ENCODE data around the gene MYLK2. TPM values are rescaled to one million over a fixed set of nuclear protein-coding genes. Genes with fewer than 3 reads are reported as not detected.

MYLK2 gene
- total RNA-seq, 2 donors from 2014 or later: 0.31 to 0.34 TPM

DNA sequence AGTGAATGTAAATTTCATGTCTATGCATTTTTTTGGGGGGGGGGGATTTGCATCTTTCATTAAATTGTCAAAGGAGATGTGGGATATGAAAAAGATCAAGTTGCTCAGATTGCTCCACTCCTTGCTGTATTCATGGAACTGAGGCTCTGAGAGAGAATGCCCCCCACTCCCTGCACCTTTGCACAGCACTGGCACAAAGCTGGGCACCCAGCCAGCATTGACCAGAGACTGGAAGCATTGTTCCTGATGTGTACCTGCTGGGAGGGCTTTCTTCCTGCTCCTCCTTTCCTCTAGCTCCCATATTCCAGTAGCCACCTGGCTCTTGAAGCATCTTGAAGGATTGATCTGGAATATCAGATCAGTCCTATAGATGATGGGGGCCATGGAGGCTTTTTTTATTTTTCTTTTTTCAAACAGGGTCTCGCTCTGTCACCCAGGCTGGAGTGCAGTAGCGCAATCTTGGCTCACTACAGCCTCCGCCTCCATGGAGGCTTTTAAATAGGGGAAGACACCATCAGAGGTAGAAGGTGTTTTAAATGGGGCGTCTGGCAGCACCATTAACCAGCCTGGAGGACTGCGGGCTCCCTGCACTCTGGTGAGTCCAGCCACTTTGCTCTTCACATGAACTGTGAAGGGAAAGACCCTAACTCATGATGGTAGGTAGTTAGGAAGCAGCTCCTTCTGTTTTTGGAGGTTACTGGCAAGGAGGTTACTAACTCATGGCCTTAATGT is 40.3 kb downstream of the MYLK2 start:
- ATAC-seq (no peak), DNase-seq (ENCODE audit: low spot score in 2 of 2) (no peak)
- H3K9me3 Mint-ChIP-seq: no peaks in the 10 kb centered on the region
- H3K27ac Mint-ChIP-seq: no peak overlapping the region
- H3K36me3 Mint-ChIP-seq: no peaks in the 10 kb centered on the region

DNA sequence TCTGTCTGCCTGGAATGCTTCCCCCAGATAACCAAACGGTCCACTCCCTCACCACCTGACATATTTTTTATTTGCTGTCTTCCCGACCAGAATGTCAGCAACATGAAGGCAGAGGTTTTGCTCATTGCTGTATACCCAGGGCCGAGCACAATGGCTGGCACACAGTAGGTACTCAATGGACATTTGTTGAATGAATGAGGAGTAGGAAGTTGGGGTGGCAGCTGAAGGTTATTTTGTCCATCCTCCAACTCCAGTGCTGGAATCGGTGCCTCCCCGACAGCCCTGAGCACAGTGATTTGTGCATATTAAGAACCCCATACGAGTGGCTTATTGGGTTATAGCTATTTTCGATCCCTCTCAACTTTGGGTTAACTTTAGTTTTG is 40.8 kb downstream of the MYLK2 start:
- no peak for ATAC-seq

DNA sequence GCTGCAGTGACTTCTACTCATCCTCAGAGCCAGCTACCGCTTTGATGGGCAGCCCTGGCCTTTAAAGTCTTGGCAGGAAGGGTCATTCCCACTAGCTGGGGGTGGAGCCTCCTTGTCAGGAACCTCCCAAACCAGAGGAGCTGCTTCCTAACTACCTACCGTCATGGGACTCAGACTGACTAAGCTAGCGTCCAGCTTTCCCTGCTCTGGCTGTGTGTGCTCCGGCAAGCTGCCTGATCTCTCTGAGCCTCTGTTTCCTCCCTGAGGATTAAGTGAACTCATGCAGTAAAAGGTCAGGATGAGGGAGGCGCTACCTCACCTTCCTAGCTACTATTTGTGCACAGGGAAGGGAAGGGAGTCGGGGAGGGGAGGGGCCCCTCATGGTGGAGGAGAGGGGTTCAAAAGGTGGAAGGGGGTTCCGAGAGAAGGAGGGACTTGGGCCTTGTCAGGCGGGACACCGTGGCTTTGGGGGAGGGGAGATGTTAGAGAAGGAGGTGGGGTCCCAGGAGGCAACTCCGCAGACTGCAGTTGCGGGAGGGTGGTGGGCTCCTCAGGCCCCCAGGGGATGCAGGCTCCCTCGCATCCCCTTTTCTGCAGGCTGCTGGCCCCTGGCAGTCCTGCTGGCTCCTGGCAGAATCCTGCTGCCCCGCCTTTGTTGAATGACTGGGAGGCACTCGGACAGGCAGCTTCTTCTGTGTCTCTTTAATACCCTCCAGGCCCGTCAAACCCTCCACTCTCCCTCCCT is 41.4 kb downstream of the MYLK2 start:
- no peak for DNase-seq (ENCODE audit: low spot score in 2 of 2)
- Mint-ChIP-seq H3K27ac (no peak overlapping the region), H3K9me3 (no peaks in the 10 kb centered on the region), H3K36me3 (no peaks in the 10 kb centered on the region)
- no peak for ATAC-seq

More for the DNA sequence above, 40.8 kb downstream of the MYLK2 start:
- H3K9me3 Mint-ChIP-seq: no peaks in the 10 kb centered on the region
- H3K36me3 Mint-ChIP-seq: no peaks in the 10 kb centered on the region
- DNase-seq (ENCODE audit: low spot score in 2 of 2): no peak
- no peak overlapping the region for H3K27ac Mint-ChIP-seq

DNA sequence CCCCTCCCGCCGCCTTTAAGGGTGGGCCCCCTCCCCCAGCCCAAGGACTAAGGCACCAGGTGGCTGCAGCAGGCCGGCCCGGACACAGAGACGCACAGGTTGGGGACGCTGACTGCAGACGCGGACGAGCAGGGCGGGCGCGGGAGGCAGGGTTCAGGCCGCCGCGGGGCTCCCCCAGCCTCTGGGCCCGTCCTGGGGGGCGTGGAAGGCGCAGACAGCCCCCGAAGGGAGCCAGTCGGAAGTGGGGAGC is 41.9 kb downstream of the MYLK2 start:
- H3K27ac Mint-ChIP-seq: no peak overlapping the region
- H3K36me3 Mint-ChIP-seq: no peaks in the 10 kb centered on the region
- ATAC-seq (peak; percentile 7 to 34), DNase-seq (ENCODE audit: low spot score in 2 of 2) (no peak)
- no peaks in the 10 kb centered on the region for H3K9me3 Mint-ChIP-seq

DNA sequence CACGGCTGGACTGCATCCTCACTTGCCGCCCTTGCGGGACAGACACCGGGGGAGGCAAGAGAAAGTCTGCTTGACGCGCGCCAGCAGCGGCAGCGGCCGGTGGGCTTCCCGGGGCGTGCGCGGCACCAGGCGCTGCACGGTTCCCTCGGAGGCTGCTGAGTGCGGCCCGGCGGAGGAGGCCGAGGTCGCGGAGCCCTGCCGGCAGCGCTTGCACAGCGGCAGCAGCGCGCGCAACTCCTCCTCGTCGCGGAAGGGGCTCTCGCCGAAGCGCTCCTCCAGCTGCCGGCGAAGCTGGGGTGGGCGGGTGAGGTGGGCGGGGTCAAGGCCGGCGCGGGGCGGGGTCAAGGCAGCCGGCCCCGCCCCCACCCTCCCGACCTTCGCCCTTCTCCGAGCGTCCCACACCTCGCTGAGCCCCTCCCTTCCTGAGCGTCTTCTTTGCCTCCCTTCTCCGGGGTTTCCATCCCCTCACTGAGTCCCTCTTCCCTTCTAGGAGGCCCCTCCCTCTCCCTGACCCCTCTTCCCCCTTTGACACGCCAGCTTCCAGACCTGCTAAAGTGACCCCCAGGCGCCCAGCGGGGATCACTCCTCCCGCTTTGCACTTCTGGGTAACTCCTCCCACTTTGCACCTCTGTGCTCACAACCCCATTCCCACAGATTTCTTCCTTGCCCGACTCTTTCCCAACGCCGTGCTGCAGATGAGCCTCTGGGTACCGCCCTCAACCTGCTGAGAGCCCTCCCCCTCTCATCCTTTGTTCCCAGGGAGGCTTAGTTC is 42.4 kb downstream of the MYLK2 start:
- ATAC-seq: peak; percentile 48 to 94
- no peak overlapping the region for H3K27ac Mint-ChIP-seq
- H3K36me3 Mint-ChIP-seq: no peaks in the 10 kb centered on the region
- DNase-seq (ENCODE audit: low spot score in 2 of 2): peak in 1 of 2 donors; percentile 67
- no peaks in the 10 kb centered on the region for H3K9me3 Mint-ChIP-seq

DNA sequence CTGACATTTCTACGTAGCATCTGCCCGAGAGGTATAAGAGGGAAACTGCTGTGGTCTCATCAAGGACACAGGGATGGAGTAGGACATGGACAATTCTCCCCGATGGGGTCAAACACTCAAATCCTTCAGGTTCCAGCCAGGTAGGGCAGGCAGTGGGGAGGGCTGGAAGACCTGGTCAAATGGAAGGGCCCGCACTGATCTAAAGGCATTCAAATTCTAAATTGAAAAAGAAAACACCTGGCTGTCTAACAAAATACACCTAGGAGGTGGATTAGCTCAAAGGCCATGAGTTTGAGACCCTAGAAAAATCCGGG is 43.0 kb downstream of the MYLK2 start:
- Mint-ChIP-seq H3K27ac (no peak overlapping the region), H3K36me3 (no peaks in the 10 kb centered on the region), H3K9me3 (no peaks in the 10 kb centered on the region)
- DNase-seq (ENCODE audit: low spot score in 2 of 2): no peak
- ATAC-seq: no peak

DNA sequence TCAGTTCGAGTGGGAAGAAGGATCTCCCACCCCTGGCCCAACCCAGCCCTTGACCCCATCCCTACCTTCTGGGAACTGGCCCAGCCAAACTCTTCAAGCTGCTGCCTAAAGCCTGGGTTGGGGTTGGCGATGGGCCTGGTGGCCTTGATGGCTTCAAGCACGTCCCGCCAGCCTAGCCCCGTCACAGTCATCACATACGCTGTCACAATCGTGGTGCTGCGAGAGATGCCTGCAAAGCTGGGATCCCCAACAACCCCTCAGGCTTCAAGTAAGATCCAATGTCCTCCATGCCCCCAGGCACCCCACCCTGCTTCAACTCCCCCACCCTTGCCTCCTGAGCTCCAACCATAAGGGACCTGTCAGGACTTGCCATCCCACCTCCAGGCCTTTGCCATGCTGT is 43.4 kb downstream of the MYLK2 start:
- Mint-ChIP-seq H3K9me3 (no peaks in the 10 kb centered on the region), H3K36me3 (no peaks in the 10 kb centered on the region), H3K27ac (no peak overlapping the region)
- ATAC-seq (no peak), DNase-seq (ENCODE audit: low spot score in 2 of 2) (no peak)

DNA sequence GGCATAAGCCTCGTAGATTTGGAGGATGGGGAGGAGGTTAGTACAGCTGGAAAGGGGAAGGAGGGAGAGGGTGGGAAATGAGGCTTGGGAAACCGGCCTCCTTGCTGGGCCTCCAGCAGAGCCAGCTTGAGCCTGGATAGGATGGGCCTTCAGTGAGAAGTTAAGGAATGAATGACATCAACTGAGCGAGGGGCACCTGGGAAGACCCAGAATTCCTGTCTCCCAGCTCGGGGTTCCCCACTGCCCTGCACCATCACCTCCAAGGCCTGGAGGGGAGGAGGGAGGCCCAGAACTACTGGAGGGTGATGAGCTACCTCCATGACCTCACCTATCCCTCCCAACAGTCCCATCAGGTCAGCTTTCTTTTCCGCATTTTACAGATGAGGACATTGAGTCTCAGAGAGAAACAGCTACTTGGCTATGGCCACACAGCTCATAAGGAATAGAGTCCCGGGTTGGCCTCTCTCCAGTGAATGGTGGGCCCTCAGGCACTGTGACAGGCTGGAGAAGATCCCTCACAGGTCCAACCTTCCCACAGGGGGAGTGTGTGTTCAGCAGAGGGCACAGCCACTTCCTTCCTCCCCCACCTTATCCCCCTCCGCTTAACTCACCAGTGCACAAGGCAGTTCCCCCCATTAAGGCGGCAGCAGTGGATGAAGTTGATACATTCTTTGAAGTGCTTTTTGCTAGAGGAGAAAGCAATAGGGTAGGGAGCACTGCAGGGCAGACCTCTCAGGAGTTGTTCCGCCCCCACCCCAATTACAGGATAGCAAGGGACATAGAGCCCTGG is 44.3 kb downstream of the MYLK2 start:
- Mint-ChIP-seq H3K27ac (no peak overlapping the region), H3K9me3 (no peaks in the 10 kb centered on the region), H3K36me3 (no peaks in the 10 kb centered on the region)
- ATAC-seq (no peak), DNase-seq (ENCODE audit: low spot score in 2 of 2) (no peak)

DNA sequence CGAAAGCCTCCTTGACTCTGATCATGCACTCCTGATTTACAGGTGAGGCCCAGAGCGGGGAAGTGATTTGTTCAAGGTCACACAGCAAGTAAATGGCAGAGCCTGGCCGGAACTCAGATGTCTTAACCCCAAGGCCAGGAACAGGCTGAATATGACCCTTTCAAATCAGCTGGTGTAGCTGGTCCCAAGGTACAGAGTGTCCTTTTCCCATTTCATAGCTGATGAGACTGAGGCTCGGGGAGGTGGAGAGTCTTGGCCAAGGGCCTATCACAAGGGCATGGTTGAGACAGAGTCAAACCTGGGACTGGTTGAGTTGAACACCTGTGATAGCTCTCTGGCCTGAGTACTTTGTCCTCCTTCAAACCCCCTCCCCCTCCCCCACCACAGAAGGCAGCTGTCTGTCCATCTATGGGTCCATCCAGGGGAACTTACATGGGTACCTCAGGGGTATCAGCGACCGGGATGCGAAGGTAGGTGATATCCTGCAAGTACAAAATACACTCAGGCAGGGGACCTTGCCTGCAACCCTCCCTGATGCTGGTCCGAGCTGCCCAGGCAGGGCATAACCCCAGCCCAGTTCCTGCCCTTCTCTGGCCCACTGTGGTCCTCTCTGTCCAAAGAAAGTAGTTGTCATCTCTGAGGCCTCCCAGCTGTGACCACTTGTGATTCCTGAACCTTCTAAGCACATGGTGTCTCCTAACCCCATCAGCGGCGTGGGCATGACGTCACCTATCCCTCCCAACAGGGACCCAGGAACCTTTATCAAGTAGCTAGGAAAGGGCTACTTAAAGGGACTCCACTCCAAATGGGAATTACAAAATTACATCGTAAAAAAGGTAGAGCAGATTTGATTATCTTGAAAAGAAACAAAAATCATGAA is 45.6 kb downstream of the MYLK2 start:
- H3K27ac Mint-ChIP-seq: no peak overlapping the region
- ATAC-seq (no peak), DNase-seq (ENCODE audit: low spot score in 2 of 2) (no peak)
- H3K36me3 Mint-ChIP-seq: peaks cover 0 to 2% of the 10 kb centered on the region in 2 donors
- H3K9me3 Mint-ChIP-seq: no peaks in the 10 kb centered on the region

DNA sequence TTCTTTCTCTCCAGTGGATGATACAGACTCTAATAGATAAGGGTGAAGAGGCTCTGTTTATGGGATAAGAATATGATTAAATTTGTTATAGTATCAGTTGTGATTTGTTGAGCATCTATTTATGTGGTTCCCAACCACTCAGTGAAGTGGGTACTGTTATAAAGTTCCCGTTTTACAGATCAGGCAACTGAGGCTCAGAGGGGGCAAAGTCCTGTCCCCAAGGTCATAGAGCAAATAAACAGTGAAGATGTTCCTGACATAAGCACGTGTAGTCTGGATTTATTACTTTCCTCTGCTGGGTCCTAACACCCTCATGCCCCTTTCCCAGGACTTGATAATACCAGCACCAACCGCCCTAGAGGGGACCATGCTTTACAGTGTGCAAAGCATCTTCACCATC is 47.1 kb downstream of the MYLK2 start:
- Mint-ChIP-seq H3K27ac (no peak overlapping the region), H3K9me3 (no peaks in the 10 kb centered on the region), H3K36me3 (peaks cover 0 to 10% of the 10 kb centered on the region in 2 donors)
- ATAC-seq: no peak
- no peak for DNase-seq (ENCODE audit: low spot score in 2 of 2)

DNA sequence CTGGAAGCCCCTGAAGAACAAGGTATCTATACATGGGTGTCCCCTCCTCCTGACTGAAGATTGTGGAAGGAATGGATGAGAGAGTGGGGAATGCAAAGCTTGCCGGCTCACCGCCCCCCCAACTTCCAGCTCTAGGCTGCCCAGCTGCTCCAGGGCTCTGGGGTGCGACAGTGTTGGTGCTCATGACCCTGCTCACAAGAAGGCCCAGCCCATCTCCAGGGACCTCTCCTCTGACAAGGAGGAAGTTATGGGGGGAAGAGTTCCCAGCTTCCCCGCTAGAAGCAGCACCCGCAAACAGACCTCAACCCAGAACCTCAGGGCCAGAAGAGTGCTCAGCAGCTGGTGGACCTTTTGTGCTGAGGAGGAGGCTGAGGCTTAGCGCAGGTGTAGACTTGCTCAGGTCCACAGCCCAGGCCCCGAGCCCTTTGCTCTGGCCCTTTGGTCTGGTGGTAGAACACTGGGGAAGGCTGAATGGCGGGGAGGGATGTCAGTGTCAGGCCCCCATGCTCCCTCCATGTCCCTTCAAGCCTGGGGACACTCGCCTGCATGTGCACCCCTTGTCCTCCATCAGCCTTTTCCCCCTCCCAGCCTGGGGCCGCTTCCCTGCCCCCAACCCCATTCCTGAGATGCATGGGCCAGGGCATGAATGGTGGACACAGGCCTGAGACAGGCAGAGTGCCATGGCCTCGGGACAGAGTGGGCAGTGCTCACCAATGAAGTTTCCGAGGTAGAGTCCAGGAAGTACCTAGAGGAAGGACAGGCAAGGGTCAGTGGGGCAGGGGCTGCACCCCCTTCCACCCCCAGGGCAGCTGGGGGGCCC is 49.9 kb downstream of the MYLK2 start:
- Mint-ChIP-seq H3K27ac (peak overlapping the region in 1 of 2 donors; percentile 59), H3K9me3 (no peaks in the 10 kb centered on the region), H3K36me3 (peaks cover 0 to 10% of the 10 kb centered on the region in 2 donors)
- ATAC-seq (no peak), DNase-seq (ENCODE audit: low spot score in 2 of 2) (peak in 1 of 2 donors; percentile 21)

DNA sequence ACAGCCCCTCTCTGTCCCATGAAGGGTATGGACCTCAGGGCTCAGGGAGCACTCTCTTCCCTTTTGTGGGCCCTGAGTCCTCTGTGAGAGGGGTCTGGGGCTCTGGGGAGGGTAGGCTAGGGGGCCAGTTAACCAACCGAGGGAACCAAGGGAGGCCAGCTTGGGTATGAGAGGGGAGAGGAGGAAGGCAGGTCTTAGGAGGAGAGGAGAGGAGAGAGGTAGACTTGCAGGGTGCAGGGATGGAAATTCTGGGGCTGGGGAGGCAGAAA is 50.5 kb downstream of the MYLK2 start:
- Mint-ChIP-seq H3K9me3 (no peaks in the 10 kb centered on the region), H3K27ac (peak overlapping the region in 1 of 2 donors; percentile 59), H3K36me3 (peaks cover 0 to 10% of the 10 kb centered on the region in 2 donors)
- no peak for ATAC-seq
- DNase-seq (ENCODE audit: low spot score in 2 of 2): no peak

DNA sequence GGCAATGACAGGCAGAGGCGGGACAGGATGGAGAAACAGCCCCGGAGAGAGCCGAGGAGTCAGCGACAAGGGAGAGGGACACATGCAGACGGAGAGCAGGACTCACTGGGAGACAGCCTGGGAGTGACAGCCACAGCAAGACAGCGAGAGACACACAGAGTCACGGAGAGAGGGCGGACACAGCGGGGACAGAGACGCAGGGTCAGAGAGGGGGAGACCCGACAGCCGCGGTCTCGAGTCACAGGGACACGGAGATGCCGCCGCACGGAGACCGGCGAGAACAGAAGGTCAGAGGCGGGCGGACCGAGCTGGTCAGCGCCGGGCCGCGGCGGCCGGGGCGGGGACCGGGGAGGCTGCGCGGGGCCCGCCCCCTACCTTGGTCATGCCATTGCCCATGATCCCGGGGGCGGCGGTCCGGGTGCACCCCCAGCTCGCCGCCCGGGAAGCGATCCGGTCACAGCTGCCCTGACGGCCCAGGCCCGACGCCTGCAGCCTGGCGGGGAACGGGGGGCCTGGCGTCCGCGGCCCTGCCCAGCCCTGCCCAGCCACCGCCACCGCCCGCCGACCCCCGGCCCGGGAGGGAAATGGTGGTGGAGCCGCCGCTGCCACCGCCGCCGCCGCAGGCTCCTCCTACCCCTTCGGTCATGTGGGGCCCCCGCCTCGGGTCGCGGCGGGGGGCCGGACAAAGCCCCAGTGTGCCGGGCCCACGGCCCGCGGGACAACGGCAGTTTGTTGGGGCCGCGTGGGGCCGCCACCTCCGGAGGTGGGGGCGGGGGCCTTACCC is 51.0 kb downstream of the MYLK2 start, which contains the start of the genes DUSP15 and TTLL9:
DUSP15 (minus strand) TSS at position 586 of the 784 bp plus-strand sequence; CDS start at position 396, 190 bp downstream.
TTLL9 (plus strand) TSS at position 693 of the 784 bp plus-strand sequence. CDS start 493 bp downstream, outside the sequence.
- DNase-seq (ENCODE audit: low spot score in 2 of 2) (peak in 1 of 2 donors; percentile 47), ATAC-seq (peak; percentile 46 to 73)
- Mint-ChIP-seq H3K9me3 (no peaks in the 10 kb centered on the region), H3K36me3 (peaks cover 0 to 10% of the 10 kb centered on the region in 2 donors), H3K27ac (peak within 1 kb of the TSS in 1 of 2 donors; percentile 59)

DNA sequence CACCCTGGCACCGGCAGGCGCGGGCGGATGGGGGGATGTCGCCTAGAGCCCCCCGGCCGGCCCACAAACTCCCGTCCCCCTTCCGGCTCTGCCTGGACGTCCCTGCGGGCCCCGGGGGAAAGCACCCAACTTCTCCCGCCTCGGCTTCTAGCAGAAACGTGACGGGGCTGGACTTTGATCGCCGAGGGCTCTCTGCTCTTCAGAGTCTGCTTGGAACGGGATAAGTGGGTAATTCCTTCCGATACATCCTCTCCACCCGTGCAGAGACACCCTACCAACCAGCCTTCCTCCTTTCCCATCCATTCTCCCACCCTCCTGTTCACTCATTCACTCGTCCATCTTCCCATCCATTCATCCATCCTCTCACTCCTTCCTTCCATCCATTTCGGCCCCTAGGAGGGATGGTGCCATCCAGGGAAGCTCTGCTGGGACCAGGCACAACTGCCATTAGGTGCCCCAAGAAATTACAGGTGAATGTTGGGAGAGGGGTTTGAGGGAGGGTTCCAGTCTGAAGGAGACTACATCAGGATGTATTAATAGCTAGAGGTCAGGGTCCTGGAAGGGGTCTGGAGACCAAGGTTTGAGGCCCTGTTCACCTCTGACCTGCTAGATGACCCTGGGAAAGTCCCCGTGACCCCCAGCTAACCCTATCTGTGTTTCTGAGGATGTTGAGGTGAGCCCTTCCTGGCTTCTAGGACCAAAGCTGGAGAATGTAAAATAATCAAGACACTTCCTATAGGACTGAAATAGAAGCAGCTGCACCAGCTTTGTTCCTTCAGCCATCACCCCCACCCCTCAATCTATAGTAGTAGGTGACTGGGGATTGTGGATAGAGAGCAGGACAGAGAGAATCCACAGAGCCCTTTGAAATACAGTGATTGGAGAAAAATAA is 51.8 kb downstream of the MYLK2 start:
- no peak overlapping the region for H3K27ac Mint-ChIP-seq
- H3K9me3 Mint-ChIP-seq: no peaks in the 10 kb centered on the region
- DNase-seq (ENCODE audit: low spot score in 2 of 2): peak in 1 of 2 donors; percentile 53
- peak in 1 of 2 donors; percentile 15 for ATAC-seq
- peaks cover 0 to 10% of the 10 kb centered on the region in 2 donors for H3K36me3 Mint-ChIP-seq
